ENCODE data around the gene CACNA1F.

CACNA1F gene

GRCh38 chrX:49249071-49249470, 15.9 kb upstream of the CACNA1F start:
- Histone ChIP-seq H3K9ac (ENCODE audit: low read depth, low read length, poor library complexity, severe bottlenecking) (no peak overlapping the region), H3K9me2 (replicated peaks; ENCODE audit: low read depth, low read length) (no peaks in the 10 kb centered on the region), H3K9me3 (ENCODE audit: insufficient read depth, low read depth, low read length) (no peaks in the 10 kb centered on the region), H3K27me3 (ENCODE audit: insufficient read depth, low read length, poor library complexity, severe bottlenecking) (no peaks in the 10 kb centered on the region), H3K36me3 (ENCODE audit: insufficient read depth, low read length) (no peaks in the 10 kb centered on the region), H3K4me3 (ENCODE audit: low read length, poor library complexity, severe bottlenecking) (no peak overlapping the region), H3K4me1 (ENCODE audit: insufficient read depth, low read length, poor library complexity, severe bottlenecking) (no peaks in the 10 kb centered on the region), H3F3A (ENCODE audit: low read depth) (no peaks in the 10 kb centered on the region), H3K4me2 (ENCODE audit: low read depth, low read length, poor library complexity, severe bottlenecking) (no peak overlapping the region), H2AFZ (ENCODE audit: low read length) (no peak overlapping the region), H4K20me1 (ENCODE audit: insufficient read depth, low read length, poor library complexity, severe bottlenecking) (no peaks in the 10 kb centered on the region), H3K79me2 (ENCODE audit: insufficient read depth, low read length) (no peaks in the 10 kb centered on the region)
- no peak for TF ChIP-seq EZH2phosphoT487 (IDR thresholded peaks at IDR 0.05; ENCODE audit: borderline replicate concordance)
- TF ChIP-seq, protein P1, sequence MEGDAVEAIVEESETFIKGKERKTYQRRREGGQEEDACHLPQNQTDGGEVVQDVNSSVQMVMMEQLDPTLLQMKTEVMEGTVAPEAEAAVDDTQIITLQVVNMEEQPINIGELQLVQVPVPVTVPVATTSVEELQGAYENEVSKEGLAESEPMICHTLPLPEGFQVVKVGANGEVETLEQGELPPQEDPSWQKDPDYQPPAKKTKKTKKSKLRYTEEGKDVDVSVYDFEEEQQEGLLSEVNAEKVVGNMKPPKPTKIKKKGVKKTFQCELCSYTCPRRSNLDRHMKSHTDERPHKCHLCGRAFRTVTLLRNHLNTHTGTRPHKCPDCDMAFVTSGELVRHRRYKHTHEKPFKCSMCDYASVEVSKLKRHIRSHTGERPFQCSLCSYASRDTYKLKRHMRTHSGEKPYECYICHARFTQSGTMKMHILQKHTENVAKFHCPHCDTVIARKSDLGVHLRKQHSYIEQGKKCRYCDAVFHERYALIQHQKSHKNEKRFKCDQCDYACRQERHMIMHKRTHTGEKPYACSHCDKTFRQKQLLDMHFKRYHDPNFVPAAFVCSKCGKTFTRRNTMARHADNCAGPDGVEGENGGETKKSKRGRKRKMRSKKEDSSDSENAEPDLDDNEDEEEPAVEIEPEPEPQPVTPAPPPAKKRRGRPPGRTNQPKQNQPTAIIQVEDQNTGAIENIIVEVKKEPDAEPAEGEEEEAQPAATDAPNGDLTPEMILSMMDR (conservative IDR thresholded peaks at IDR 0.05; ENCODE audit: low read length), result no peak

DNA sequence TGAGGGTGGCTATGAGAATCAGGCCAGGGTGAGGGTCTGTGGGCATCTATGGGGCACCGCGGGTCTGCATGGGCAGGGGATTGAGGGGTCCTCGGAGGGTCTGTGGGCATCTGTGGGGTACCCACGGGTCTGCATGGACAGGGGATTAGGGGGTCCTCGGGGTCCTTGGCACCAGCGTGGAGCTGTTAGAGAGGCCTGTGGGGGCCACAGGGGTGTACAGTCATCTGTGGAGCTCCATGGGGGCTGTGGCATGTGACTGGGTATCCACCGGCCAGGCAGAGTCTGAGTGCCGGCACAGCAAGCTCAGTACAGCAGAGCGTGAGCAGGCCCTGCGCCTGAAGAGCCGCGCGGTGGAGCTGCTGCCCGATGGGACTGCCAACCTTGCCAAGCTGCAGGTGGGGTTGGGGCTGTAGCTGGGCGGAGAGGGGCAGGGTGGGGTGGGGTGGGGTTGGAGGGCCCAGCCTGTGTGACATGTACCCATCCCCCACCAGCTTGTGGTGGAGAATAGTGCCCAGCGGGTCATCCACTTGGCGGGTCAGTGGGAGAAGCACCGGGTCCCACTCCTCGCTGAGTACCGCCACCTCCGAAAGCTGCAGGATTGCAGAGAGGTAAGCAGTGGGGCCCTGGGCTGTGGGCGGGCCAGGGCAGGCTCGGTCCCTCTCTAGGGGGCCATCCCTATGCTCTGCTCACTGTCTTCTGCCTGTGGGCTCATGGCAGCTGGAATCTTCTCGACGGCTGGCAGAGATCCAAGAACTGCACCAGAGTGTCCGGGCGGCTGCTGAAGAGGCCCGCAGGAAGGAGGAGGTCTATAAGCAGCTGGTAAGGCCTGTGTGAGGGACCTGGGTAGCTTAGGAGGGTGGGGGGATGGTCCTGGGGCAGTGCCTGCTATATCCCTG, 15.0 kb upstream of the CACNA1F start:
- TF ChIP-seq, protein P1 (conservative IDR thresholded peaks at IDR 0.05; ENCODE audit: low read length), result no peak
- TF ChIP-seq EZH2phosphoT487 (IDR thresholded peaks at IDR 0.05; ENCODE audit: borderline replicate concordance), result no peak
- no peaks in the 10 kb centered on the region for H3K79me2 ChIP-seq (ENCODE audit: insufficient read depth, low read length)
- H3K4me3 ChIP-seq (ENCODE audit: low read length, poor library complexity, severe bottlenecking), result no peak overlapping the region
- H3K27me3 ChIP-seq (ENCODE audit: insufficient read depth, low read length, poor library complexity, severe bottlenecking), result no peaks in the 10 kb centered on the region
- H3F3A ChIP-seq (ENCODE audit: low read depth), result no peaks in the 10 kb centered on the region
- no peaks in the 10 kb centered on the region for H3K36me3 ChIP-seq (ENCODE audit: insufficient read depth, low read length)
- H3K4me2 ChIP-seq (ENCODE audit: low read depth, low read length, poor library complexity, severe bottlenecking), result no peak overlapping the region
- no peaks in the 10 kb centered on the region for H3K9me2 ChIP-seq (replicated peaks; ENCODE audit: low read depth, low read length)
- no peak overlapping the region for H2AFZ ChIP-seq (ENCODE audit: low read length)
- no peaks in the 10 kb centered on the region for H4K20me1 ChIP-seq (ENCODE audit: insufficient read depth, low read length, poor library complexity, severe bottlenecking)
- no peaks in the 10 kb centered on the region for H3K4me1 ChIP-seq (ENCODE audit: insufficient read depth, low read length, poor library complexity, severe bottlenecking)
- no peak overlapping the region for H3K9ac ChIP-seq (ENCODE audit: low read depth, low read length, poor library complexity, severe bottlenecking)
- H3K9me3 ChIP-seq (ENCODE audit: insufficient read depth, low read depth, low read length), result no peaks in the 10 kb centered on the region

DNA sequence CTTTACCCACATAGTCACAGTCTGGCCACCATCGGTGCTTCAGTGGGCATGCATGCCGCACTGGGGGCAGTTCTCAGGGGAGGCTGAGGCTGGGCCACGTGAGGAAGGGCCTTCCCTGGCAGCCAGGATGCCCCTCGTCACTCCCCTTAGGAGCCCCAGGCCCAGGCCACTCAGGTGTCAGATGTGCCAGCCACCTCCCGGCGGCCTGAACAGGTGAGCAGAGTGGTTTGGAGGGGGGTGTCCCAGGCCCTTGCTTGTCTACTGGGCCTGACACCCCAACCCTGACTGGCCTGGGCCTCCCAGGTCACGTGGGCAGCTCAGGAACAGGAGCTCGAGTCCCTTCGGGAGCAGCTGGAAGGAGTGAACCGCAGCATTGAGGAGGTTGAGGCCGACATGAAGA, 14.2 kb upstream of the CACNA1F start:
- H3K4me1 ChIP-seq (ENCODE audit: insufficient read depth, low read length, poor library complexity, severe bottlenecking), result no peaks in the 10 kb centered on the region
- H3K4me3 ChIP-seq (ENCODE audit: low read length, poor library complexity, severe bottlenecking), result no peak overlapping the region
- no peaks in the 10 kb centered on the region for H3K9me2 ChIP-seq (replicated peaks; ENCODE audit: low read depth, low read length)
- no peaks in the 10 kb centered on the region for H3K79me2 ChIP-seq (ENCODE audit: insufficient read depth, low read length)
- H3K4me2 ChIP-seq (ENCODE audit: low read depth, low read length, poor library complexity, severe bottlenecking), result no peak overlapping the region
- no peaks in the 10 kb centered on the region for H3F3A ChIP-seq (ENCODE audit: low read depth)
- H3K9ac ChIP-seq (ENCODE audit: low read depth, low read length, poor library complexity, severe bottlenecking), result no peak overlapping the region
- H3K9me3 ChIP-seq (ENCODE audit: insufficient read depth, low read depth, low read length), result no peaks in the 10 kb centered on the region
- no peaks in the 10 kb centered on the region for H4K20me1 ChIP-seq (ENCODE audit: insufficient read depth, low read length, poor library complexity, severe bottlenecking)
- no peak for TF ChIP-seq EZH2phosphoT487 (IDR thresholded peaks at IDR 0.05; ENCODE audit: borderline replicate concordance)
- TF ChIP-seq, protein P1 (conservative IDR thresholded peaks at IDR 0.05; ENCODE audit: low read length), result no peak
- H3K36me3 ChIP-seq (ENCODE audit: insufficient read depth, low read length), result no peaks in the 10 kb centered on the region
- H2AFZ ChIP-seq (ENCODE audit: low read length), result no peak overlapping the region
- H3K27me3 ChIP-seq (ENCODE audit: insufficient read depth, low read length, poor library complexity, severe bottlenecking), result no peaks in the 10 kb centered on the region
